B cell (primary cell): ENCODE data around the gene RBM42.

Experiments
- EZH2 ChIP-seq: IDR thresholded peaks from 2 replicates; pipeline ENCODE4 v1.6.1; 2012; ENCODE audit warnings: borderline replicate concordance, low read depth, mild to moderate bottlenecking, moderate library complexity, low read length; ENCODE audit not compliant: insufficient read depth, poor library complexity, severe bottlenecking
- TF ChIP-seq, protein P1 (sequence below): fragments of 200-600 bp; IDR thresholded peaks from one replicate; pipeline ENCODE4 v1.8.0; 2022; ENCODE audit warnings: antibody characterized with exemption, mild to moderate bottlenecking

DNA sequence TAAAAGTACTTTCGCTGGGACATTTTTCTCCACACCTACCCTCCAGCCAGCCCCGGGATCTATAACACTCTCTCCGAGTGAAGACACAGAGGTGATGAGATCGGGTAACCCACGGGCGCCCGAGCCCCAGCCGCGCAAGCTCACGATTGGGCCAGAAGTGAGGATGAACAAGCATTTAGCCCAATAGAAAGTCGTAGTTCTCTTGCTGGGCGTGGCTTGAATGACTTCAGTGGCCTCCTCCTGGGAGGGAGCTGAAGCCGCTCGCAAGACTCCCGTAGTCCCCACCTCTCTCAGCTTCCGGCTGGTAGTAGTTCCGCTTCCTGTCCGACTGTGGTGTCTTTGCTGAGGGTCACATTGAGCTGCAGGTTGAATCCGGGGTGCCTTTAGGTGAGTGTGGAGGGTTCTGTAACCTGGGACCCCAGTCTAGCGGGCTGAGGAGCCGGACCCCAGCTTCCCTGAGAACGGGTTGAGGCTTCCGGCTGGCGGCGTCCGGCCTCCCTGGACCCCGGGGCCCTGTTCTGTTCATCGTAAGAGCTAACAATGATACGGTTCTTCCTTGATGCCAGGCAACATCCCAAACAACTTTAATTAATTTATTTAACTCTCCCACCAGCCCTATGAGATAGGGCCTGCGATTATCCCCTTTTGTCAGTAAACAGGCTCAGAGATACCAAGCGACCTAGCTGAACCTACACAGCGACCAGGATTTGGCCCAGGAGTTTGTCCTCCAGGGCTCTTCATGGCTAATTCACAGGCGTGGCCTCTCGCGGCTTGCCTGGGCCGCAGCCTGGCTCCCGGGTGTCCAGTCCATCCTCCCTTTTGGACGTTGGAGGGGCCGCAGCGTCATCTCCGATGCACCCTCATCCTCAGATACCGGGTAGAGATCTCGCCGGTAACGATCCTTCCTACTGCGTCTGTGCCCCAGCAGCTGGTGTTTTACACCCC, 19.5 kb downstream of the RBM42 start, which contains the start of gene COX6B1:
- TF ChIP-seq, protein P1, sequence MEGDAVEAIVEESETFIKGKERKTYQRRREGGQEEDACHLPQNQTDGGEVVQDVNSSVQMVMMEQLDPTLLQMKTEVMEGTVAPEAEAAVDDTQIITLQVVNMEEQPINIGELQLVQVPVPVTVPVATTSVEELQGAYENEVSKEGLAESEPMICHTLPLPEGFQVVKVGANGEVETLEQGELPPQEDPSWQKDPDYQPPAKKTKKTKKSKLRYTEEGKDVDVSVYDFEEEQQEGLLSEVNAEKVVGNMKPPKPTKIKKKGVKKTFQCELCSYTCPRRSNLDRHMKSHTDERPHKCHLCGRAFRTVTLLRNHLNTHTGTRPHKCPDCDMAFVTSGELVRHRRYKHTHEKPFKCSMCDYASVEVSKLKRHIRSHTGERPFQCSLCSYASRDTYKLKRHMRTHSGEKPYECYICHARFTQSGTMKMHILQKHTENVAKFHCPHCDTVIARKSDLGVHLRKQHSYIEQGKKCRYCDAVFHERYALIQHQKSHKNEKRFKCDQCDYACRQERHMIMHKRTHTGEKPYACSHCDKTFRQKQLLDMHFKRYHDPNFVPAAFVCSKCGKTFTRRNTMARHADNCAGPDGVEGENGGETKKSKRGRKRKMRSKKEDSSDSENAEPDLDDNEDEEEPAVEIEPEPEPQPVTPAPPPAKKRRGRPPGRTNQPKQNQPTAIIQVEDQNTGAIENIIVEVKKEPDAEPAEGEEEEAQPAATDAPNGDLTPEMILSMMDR: no peak
- TF ChIP-seq EZH2: no peak
